ENCODE measurements around the gene RAD51B.

- no peak for TF ChIP-seq ZNF274 (IDR thresholded peaks at IDR 0.05; ENCODE audit: low read depth, low read length)
- no peak for TF ChIP-seq YY1 (IDR thresholded peaks at IDR 0.05; ENCODE audit: insufficient read depth, insufficient read length)
- TF ChIP-seq SUZ12 (IDR thresholded peaks at IDR 0.05; ENCODE audit: extremely low read depth, insufficient read depth, insufficient read length): no peak
These were observed 738.1 kb downstream of the RAD51B start for GRCh38 chr14:68557648-68558047.
